GM12864 (cell line): Measurements from ENCODE around the gene ARFGEF2.
"Not testable (repeated sequence)": the region's sequence is repeated elsewhere in the genome, so short reads cannot be mapped to it uniquely, and the experiment has no call there.

Experiments
- DNase-seq: peaks from one replicate; pipeline ENCODE4 v3.0.0-alpha.2; 2011; ENCODE audit warnings: low read depth
- H3K4me3 ChIP-seq: 2 replicates; pipeline ENCODE4 v1.5.1; 2011; ENCODE audit warnings: mild to moderate bottlenecking, low read depth, low read length, control low read depth
- TF ChIP-seq, protein P1 (sequence below): IDR thresholded peaks from 2 replicates; pipeline ENCODE4 v1.5.1; 2011; ENCODE audit warnings: low read depth, mild to moderate bottlenecking, moderate library complexity, low read length, control low read depth, inconsistent platforms; ENCODE audit errors: missing control alignments

ARFGEF2 gene

DNA sequence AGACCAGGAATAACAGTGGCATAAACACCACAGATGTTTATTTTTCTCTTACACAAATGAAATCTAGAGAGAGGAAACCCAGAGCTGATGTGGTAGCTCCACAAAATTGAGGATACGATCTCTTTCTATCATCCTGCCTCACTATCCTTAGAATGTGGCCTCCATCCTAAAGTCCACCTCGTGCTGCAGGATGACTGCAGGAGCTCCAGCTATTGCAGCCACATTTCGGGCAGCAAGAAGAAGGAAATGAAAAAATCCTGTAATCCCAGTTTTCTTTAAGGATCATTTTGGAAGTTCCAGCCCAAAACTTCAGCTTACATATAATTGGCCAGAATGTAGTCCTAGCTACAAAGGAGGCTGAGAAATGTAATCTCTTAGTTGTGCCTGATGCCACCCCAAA is 41.2 kb upstream of the ARFGEF2 start:
- DNase-seq: no peak
- TF ChIP-seq, protein P1, sequence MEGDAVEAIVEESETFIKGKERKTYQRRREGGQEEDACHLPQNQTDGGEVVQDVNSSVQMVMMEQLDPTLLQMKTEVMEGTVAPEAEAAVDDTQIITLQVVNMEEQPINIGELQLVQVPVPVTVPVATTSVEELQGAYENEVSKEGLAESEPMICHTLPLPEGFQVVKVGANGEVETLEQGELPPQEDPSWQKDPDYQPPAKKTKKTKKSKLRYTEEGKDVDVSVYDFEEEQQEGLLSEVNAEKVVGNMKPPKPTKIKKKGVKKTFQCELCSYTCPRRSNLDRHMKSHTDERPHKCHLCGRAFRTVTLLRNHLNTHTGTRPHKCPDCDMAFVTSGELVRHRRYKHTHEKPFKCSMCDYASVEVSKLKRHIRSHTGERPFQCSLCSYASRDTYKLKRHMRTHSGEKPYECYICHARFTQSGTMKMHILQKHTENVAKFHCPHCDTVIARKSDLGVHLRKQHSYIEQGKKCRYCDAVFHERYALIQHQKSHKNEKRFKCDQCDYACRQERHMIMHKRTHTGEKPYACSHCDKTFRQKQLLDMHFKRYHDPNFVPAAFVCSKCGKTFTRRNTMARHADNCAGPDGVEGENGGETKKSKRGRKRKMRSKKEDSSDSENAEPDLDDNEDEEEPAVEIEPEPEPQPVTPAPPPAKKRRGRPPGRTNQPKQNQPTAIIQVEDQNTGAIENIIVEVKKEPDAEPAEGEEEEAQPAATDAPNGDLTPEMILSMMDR: no peak
- H3K4me3 ChIP-seq: no peak overlapping the region

GRCh38 chr20:48880981-48881657 is 40.4 kb upstream of the ARFGEF2 start:
- DNase-seq: no peak
- no peak overlapping the region for H3K4me3 ChIP-seq
- TF ChIP-seq, protein P1: no peak

GRCh38 chr20:48885237-48885636 is 36.3 kb upstream of the ARFGEF2 start:
- H3K4me3 ChIP-seq: no peak overlapping the region
- DNase-seq: no peak
- TF ChIP-seq, protein P1: no peak

DNA sequence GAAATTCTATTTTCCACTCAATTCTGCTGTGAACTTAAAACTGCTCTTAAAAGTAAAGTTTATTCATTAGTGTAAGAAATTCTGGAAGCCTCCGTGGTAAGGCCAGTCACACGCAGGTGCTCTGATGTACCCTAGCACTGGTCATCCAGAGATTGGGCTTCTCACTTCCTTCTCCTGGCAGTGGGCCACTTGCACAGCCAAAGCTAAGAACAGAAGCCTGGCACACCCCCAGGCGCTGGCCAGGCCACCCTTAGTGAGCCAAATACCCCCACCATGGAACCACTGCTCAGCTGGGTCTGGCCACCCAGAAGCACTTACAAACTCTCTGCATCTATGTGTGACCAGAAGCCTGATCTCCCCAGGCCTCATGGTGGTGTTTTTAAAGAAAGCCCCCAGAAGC is 35.3 kb upstream of the ARFGEF2 start:
- DNase-seq: no peak
- TF ChIP-seq, protein P1: no peak
- no peak overlapping the region for H3K4me3 ChIP-seq

- DNase-seq: no peak
- H3K4me3 ChIP-seq: no peak overlapping the region
- TF ChIP-seq, protein P1: no peak
These were observed 34.7 kb upstream of the ARFGEF2 start for GRCh38 chr20:48886811-48887210.

- DNase-seq, H3K4me3 ChIP-seq: not testable (repeated sequence)
These were observed 33.0 kb upstream of the ARFGEF2 start for GRCh38 chr20:48888517-48888916.

GRCh38 chr20:48889140-48889790 is 32.2 kb upstream of the ARFGEF2 start:
- H3K4me3 ChIP-seq: no peak overlapping the region
- no peak for DNase-seq
- TF ChIP-seq, protein P1: no peak
